Muscle of leg (tissue), 9 donors: ENCODE data around the gene CFAP299. TPM values are rescaled to one million over a fixed set of nuclear protein-coding genes. Genes with fewer than 3 reads are reported as not detected.

Source experiments
- polyA plus RNA-seq, 8 donors: library from polyadenylated mRNA; unstranded; fragments of 120-200 nt; gene quantifications; one replicate each; pipeline versions ENCODE4 v1.2.1 to v1.2.3, GENCODE V29; 2013; ENCODE audit warnings: inconsistent platforms in 1 of 8, low replicate concordance in 1 of 8; ENCODE audit not compliant: insufficient read length in 8 of 8, insufficient read depth in 1 of 8
- total RNA-seq: library from RNA; stranded (reverse); fragments of 120-200 nt; gene quantifications from one replicate; pipeline ENCODE4 v1.2.4, GENCODE V29; 2013

The CFAP299 gene
- total and polyA plus RNA-seq, 9 donors = 0.09 to 0.53 (median 0.35) TPM; not detected in 5

Other genes starting within 250 kb of the CFAP299 start
- gene PRDM8, start 138.2 kb upstream of the CFAP299 start, total RNA-seq = 4.7 TPM
- gene PRDM8, start 138.2 kb upstream of the CFAP299 start, polyA plus RNA-seq = 10 to 100 TPM in 7 of 8 donors, 1 to 10 TPM in 1; 7.7 to 17.9 (median 12.9) TPM
- gene FGF5, start 69.1 kb upstream of the CFAP299 start, total RNA-seq = 0.09 TPM
- 1 to 10 TPM in 4 of 8 donors, under 1 TPM in 4; 0.22 to 2.1 (median 1.2) TPM for gene FGF5, start 69.1 kb upstream of the CFAP299 start, polyA plus RNA-seq